ENCODE data around the gene ACSS1.

ACSS1 gene

GRCh38 chr20:25058847-25059810 lies 1.2 kb upstream of the ACSS1 start:
- no peak for DNase-seq (ENCODE audit: low spot score)

DNA sequence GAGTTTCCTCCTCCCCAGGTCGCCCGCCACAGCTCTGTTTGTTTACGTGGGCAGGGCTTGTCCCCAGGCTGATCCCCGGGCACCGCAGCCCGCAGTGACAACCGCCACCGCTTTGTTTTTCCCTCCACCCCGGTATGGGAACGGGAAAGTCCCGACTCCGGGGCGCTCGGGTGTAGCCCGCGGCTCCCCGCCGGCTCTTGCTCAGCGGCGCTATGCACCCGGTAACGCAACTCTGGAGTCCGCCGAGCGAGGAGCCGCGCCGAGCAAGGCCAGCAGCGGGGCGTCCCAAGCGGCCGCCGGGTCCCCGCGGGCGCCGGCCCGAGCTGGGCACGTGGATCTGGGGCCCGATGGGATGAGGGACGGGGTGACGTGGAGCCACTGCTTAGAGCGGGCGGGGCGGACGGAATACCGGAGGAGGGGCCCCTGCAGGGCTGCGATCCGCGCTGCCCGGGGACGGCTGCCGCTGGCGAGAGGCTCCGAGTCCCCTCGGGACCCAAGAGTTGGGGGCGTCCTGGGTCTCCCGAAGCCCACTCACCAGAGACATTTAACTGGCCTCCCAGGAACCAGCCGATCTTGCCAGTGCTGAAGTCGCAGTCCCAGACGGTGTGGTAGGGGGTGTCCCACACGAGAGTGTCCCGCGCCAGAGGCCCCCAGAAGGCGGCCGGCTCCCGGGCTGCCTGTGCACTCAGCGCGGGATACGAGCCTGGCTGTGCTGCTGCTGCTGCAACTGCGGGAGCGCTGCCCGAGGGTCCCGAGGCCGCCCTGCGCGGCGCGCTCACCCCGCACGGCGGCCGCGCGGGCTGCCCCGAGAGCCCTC lies 497 bp downstream of the ACSS1 start:
- DNase-seq (ENCODE audit: low spot score): no peak

- DNase-seq (ENCODE audit: low spot score): no peak
These were observed 1.2 kb downstream of the ACSS1 start for GRCh38 chr20:25056690-25057233.

DNA sequence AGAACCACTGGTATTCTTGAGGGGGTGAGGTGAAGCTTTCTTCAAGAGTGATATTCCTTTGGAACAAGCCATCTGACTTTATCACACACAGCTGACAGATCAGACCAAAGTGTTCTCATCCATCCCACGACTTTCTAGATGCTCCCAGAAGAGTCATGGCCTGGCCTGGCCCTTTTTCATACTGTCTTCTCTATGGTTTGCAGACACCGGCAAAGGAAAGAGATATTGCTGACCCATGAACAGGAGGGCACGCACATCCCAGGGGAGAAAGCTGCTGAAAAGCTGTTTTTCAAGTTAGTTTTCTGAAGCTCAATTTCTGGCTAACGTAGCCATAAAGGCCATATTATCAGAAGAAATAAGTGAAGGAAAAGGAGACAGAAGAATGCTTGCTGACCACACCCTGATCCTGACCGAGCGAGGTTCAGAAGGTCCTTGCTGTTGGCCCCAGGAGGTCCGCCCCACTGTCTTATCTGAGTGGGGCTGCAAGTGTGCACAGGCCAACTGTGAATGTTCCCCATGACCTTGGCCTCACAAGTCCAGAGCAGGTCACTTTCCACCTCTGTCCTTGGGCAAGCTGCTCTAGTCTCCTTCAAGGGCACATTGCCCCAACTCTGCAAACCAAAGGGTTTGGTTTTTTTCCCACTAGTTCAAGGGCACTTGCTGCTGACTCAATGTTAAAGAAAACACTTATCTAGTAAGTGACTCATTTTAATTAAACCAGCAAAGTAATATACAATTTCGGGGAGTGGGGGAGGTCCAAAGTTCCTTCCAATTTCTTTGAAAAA lies 2.0 kb downstream of the ACSS1 start:
- no peak for DNase-seq (ENCODE audit: low spot score)

- DNase-seq (ENCODE audit: low spot score): no peak
These were observed 2.8 kb downstream of the ACSS1 start for GRCh38 chr20:25054995-25055629.

- no peak for DNase-seq (ENCODE audit: low spot score)
These were observed 3.7 kb downstream of the ACSS1 start for GRCh38 chr20:25054096-25054820.

- no peak for DNase-seq (ENCODE audit: low spot score)
These were observed 4.5 kb downstream of the ACSS1 start for GRCh38 chr20:25053255-25054031.

DNA sequence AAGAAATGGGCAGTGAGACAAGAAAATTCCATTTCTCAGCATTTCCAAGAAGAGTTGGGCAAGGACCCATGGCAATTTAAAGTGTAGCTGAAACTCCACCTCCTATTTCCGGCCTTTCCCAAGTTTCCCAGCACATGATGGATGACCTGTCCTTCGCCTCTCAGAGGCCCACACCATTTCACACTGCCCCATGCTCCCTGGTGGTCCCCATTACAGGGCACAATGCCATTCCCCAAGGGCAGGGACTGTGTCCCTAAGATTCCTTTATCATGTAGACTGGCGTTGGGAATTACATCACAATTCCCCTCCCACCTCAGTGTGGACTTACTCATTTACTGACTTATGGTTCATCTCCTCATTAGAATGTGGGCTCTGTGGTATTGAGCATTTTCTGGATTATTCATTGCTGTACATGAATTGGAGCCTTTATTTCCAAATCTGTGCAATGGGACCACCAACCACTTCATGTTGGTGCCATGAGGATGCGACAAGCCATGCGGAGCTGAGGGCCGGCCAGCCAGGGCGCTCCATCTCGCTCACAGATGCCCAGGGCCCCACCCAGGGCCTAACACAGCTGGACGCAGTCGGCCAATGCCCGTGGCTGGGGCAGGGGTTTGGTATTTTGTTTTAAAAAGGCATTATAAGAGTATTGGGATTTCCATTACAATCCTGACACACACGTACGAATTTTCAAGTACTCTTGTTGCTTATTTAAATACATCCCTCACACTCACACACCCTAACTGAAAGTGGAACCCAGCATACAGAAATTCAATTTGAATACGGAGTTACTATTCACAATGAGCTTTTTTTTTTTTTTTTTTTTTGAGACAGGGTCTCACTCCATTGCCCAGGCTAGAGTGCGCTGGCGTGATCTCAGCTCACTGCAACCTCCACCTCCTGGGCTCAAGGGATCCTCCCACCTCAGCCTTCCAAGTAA lies 5.4 kb downstream of the ACSS1 start:
- no peak for DNase-seq (ENCODE audit: low spot score)

DNA sequence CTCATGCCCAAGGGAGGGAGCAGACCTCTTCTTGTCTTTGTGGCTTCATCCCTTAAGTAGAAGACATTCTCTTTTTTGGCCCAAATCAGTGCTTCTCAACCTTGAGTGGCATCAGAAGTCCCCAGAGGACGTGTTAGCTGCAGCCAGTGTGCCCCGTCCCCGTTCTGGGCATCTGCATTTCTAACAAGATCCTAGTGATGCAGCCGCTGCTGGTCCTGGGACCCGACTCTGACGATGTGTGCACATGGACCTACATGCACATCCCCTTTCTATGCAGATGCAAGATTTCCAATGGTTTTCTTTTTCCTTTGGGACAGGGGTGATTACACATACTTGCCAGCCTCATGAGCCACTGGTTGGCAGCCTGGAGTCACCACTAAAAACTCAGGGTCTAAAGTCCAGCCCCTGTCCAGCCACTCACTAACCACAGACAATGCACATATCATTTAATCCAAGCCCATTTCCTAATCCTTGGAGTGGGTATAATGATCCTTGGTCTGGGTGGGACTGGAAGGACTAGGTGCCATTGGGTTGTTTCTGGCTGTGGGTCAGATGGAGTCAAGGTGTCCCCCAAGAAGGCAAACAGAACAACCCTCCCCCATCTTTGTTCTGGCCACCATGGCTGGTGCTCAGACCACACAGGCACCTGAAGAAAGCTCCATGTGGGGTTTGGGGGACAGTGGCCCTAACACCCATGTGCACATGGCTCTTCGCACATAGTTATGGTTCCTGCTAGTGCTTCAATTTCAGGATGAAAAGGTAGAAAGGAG lies 6.4 kb downstream of the ACSS1 start:
- no peak for DNase-seq (ENCODE audit: low spot score)

DNA sequence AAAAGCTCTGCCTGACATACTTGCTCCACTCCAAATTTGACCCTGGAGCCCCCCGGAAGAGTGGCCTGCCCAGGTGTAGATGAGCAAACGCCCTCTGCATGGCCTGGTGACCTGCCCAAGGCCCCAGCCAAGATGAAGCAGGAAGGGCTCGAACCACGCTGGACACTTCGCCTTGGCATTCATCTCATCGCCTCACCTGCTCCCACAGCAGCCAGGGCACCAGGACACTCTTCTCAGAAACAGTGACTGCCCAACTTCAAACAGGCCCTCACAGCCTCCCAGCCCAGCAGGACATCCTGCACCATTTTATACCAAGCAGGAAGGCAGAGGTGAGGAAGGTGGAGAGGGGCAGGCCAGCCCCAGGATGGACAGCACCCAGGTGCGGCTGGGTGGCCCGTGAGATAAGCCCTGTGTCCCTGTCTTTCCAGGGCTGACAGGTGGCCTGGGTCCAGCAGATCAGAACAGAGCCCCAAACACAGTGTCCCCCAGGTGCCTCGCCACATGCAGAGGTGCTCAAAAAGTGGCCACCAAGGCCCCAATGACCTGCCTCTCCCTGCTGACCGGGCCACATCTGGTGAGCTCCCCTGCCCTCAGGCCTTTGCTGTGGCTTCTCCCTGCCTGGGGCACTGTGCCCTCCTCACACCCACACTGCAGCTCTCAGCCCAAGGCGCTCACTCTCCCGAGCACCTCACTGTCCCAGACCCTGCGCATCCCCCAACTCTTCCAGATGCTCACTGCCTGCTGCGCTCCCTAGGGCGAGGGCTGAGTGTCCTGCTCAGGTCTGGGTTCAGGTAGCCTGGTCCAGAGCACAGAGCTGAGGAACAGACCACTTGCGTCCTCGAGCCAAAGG lies 7.2 kb downstream of the ACSS1 start:
- DNase-seq (ENCODE audit: low spot score): no peak

DNA sequence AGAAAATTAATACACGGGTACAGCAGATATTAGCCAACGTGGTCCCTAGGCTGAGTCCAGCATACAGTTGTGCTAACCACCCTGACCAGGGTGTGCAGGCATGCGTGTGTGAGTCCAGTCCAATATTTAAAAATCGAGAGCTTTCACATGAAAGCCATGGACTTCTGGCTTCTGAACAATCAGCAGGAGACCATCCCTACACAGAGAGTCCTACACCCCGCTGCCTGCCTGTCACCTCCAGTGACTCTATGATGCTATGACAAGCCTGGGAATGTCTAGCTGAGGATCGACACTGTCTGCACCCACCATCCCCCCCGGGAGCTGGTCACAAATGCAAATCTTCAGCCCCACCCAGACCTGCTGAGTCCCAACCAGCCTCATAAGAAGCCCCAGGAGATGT lies 7.9 kb downstream of the ACSS1 start:
- no peak for DNase-seq (ENCODE audit: low spot score)

DNA sequence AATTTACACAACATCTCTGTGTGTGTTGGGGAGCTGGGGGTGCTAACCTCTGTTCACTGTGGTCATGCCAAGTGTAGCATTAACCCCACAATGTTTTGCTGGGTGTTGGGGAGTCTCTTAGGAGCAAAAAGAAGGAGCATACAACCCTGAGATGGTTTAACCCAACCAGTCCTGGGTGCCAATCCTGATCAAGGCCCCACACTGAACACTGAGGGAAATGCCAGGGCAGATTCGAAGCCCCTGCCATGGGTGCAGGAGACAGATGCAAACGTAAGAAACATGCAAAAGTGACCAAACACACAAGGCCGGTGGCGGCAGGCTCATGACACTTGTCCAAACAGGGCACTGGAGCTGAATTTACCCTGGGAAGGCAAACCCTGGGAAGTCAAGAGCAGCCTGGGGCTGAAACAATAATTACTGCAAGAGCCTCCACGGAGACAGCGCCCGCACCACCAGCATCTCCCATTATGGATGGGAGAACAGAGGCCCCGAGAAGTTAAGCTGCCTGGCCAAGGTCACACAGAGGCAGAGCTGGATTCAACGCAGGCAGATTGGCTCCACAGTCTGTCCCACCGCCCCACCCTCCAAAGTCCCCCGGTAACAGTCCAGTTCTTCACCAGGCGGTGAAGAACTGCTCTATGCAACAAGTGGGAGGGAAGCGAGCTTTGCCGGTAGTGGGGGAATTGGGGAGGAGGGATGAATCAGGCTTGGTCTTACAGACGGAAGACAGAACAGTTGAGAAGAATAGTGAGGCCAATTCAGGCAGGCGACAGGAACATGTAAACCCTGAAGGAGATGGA lies 8.5 kb downstream of the ACSS1 start:
- no peak for DNase-seq (ENCODE audit: low spot score)

- no peak for DNase-seq (ENCODE audit: low spot score)
These were observed 9.4 kb downstream of the ACSS1 start for GRCh38 chr20:25048519-25048952.

- DNase-seq (ENCODE audit: low spot score): no peak
These were observed 10.2 kb downstream of the ACSS1 start for GRCh38 chr20:25047766-25048165.

GRCh38 chr20:25046736-25047666 lies 10.9 kb downstream of the ACSS1 start:
- DNase-seq (ENCODE audit: low spot score): no peak

Measured in kidney capillary endothelial cell (primary cell).